Measurements from ENCODE around the gene RBAK.

DNA sequence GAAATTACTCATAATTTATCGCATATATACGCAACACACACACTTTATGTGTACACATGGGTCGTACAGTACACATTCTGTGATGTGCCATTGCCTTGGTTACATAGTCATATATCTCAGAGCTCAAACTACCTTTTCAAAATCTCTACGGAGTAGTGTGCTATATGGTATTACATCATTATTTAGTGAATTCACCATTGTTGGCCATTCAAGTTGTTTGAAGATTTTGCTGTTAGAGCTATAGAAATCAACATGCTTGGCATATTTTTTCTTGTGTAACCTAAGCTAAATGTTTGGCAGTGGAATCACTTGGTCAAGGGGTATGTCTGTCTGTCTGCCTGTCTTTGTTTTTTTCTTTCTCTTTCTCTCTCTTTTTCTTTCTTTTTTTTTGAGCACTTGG, 44.7 kb upstream of the RBAK start:
- TF ChIP-seq, protein P1, sequence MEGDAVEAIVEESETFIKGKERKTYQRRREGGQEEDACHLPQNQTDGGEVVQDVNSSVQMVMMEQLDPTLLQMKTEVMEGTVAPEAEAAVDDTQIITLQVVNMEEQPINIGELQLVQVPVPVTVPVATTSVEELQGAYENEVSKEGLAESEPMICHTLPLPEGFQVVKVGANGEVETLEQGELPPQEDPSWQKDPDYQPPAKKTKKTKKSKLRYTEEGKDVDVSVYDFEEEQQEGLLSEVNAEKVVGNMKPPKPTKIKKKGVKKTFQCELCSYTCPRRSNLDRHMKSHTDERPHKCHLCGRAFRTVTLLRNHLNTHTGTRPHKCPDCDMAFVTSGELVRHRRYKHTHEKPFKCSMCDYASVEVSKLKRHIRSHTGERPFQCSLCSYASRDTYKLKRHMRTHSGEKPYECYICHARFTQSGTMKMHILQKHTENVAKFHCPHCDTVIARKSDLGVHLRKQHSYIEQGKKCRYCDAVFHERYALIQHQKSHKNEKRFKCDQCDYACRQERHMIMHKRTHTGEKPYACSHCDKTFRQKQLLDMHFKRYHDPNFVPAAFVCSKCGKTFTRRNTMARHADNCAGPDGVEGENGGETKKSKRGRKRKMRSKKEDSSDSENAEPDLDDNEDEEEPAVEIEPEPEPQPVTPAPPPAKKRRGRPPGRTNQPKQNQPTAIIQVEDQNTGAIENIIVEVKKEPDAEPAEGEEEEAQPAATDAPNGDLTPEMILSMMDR (conservative IDR thresholded peaks at IDR 0.05; ENCODE audit: low read length), result no peak
- TF ChIP-seq EZH2phosphoT487 (IDR thresholded peaks at IDR 0.05; ENCODE audit: borderline replicate concordance, low read depth, low read length), result no peak

Data from OCI-LY7 (cell line).